Endodermal cell (in vitro differentiated cells): ENCODE measurements around the gene TMEM40. TPM values are rescaled to one million over a fixed set of nuclear protein-coding genes. Genes with fewer than 3 reads are reported as not detected.

ENCODE experiments used
- DNase-seq: peaks from one replicate; pipeline ENCODE4 v3.0.0-alpha.2; 2017
- H3K27ac ChIP-seq: 2 replicates; pipeline ENCODE4 v1.5.1; 2013; ENCODE audit warnings: mild to moderate bottlenecking, low read depth, low read length, moderate library complexity
- H3K27me3 ChIP-seq: 2 replicates; pipeline ENCODE4 v1.6.1; 2013; ENCODE audit warnings: mild to moderate bottlenecking, low read length, moderate library complexity; ENCODE audit not compliant: insufficient read depth, control insufficient read depth, poor library complexity, severe bottlenecking
- H3K36me3 ChIP-seq: 2 replicates; pipeline ENCODE4 v1.7.0; 2013; ENCODE audit warnings: mild to moderate bottlenecking, low read length, moderate library complexity; ENCODE audit not compliant: control insufficient read depth, insufficient read depth
- H3K4me1 ChIP-seq: one replicate; pipeline ENCODE4 v1.7.0; 2013; ENCODE audit warnings: low read length; ENCODE audit not compliant: control insufficient read depth, insufficient read depth
- H3K4me3 ChIP-seq: 2 replicates; pipeline ENCODE4 v1.5.1; 2013; ENCODE audit warnings: mild to moderate bottlenecking, low read length, moderate library complexity
- H3K9ac ChIP-seq: 2 replicates; pipeline ENCODE4 v1.6.1; 2013; ENCODE audit warnings: mild to moderate bottlenecking, low read length, moderate library complexity; ENCODE audit not compliant: poor library complexity, severe bottlenecking; ENCODE audit errors: extremely low read depth
- H3K9me3 ChIP-seq: 2 replicates; pipeline ENCODE4 v1.6.1; 2013; ENCODE audit warnings: mild to moderate bottlenecking, low read length, moderate library complexity; ENCODE audit not compliant: control insufficient read depth
- H3K27ac Mint-ChIP-seq: 2 replicates; pipeline ENCODE4 v1.8.0; 2020; ENCODE audit warnings: mixed read lengths
- H3K27me3 Mint-ChIP-seq: 2 replicates; pipeline ENCODE4 v1.8.0; 2021; ENCODE audit warnings: mild to moderate bottlenecking, mixed read lengths; ENCODE audit not compliant: insufficient read depth
- H3K36me3 Mint-ChIP-seq: 2 replicates; pipeline ENCODE4 v1.8.0; 2020; ENCODE audit warnings: low read depth, mixed read lengths
- H3K4me1 Mint-ChIP-seq: 2 replicates; pipeline ENCODE4 v1.8.0; 2020; ENCODE audit warnings: mixed read lengths
- H3K4me3 Mint-ChIP-seq: 2 replicates; pipeline ENCODE4 v1.8.0; 2020; ENCODE audit warnings: mild to moderate bottlenecking, moderate library complexity, mixed read lengths
- H3K9me3 Mint-ChIP-seq: 2 replicates; pipeline ENCODE4 v1.8.0; 2020; ENCODE audit warnings: mild to moderate bottlenecking, mixed read lengths
- CTCF ChIP-seq: fragments of 200-600 bp; sonication (generic); conservative IDR thresholded peaks from 2 replicates; pipeline ENCODE4 v1.5.0; 2021; ENCODE audit warnings: antibody characterized with exemption, mild to moderate bottlenecking
- WGBS, 2 experiments: methylation state at CpG; one replicate each; pipeline versions ENCODE4 v1.1.5 to v1.1.7; 2013; ENCODE audit warnings: missing lambda C conversion rate in 2 of 2, mixed read lengths in 1 of 2; ENCODE audit not compliant: insufficient coverage in 1 of 2, insufficient read length in 1 of 2; 5-methylcytosine and 5-hydroxymethylcytosine counted together
- total RNA-seq, 2 donors: library from RNA; stranded (reverse); fragmentation: NEBNext Ultra II Directional in 1 of 2; extraction: Animal tissue kit (Norgen Biotek cat#: 25700) in 1 of 2; gene quantifications; 2 replicates in 1 of 2; 3 replicates in 1 of 2; pipeline ENCODE4 v1.2.1, GENCODE V29; 2021

The TMEM40 gene
- total RNA-seq, 2 donors from 2014 or later = not detected

- no peak overlapping the region for H3K27ac ChIP-seq
- no peak for TF ChIP-seq CTCF
- H3K9me3 ChIP-seq = no peaks in the 10 kb centered on the region
- H3K36me3 ChIP-seq = no peaks in the 10 kb centered on the region
- Mint-ChIP-seq H3K27me3 (peaks cover 15% of the 10 kb centered on the region), H3K27ac (no peak overlapping the region), H3K4me1 (peaks cover 16% of the 10 kb centered on the region), H3K36me3 (no peaks in the 10 kb centered on the region), H3K4me3 (no peak overlapping the region), H3K9me3 (no peaks in the 10 kb centered on the region)
- H3K4me3 ChIP-seq = no peak overlapping the region
- DNase-seq = no peak
- H3K9ac ChIP-seq = no peak overlapping the region
- H3K4me1 ChIP-seq = peaks cover 9% of the 10 kb centered on the region
- peaks cover 22% of the 10 kb centered on the region for H3K27me3 ChIP-seq
- WGBS, 2 experiments = 69 to 77% methylated on average over 5 to 8 of the region's 8 CpGs
Observed at GRCh38 chr3:12759693-12760565, 870 bp upstream of the TMEM40 start.

- H3K4me3 ChIP-seq = no peak overlapping the region
- peak; percentile 64 for DNase-seq
- H3K4me1 ChIP-seq = peaks cover 9% of the 10 kb centered on the region
- H3K36me3 ChIP-seq = no peaks in the 10 kb centered on the region
- H3K27ac Mint-ChIP-seq = peak overlapping the region; percentile 33
- H3K9ac ChIP-seq = no peak overlapping the region
- H3K27ac ChIP-seq = no peak overlapping the region
- H3K9me3 ChIP-seq = no peaks in the 10 kb centered on the region
- peak; percentile 10 for TF ChIP-seq CTCF
- H3K27me3 Mint-ChIP-seq = peaks cover 24% of the 10 kb centered on the region
- H3K36me3 Mint-ChIP-seq = no peaks in the 10 kb centered on the region
- H3K4me3 Mint-ChIP-seq = no peak overlapping the region
- WGBS, 2 experiments = 73 to 75% methylated on average over 4 to 5 of the region's 5 CpGs
- H3K9me3 Mint-ChIP-seq = no peaks in the 10 kb centered on the region
- H3K27me3 ChIP-seq = peaks cover 32% of the 10 kb centered on the region
- peaks cover 16% of the 10 kb centered on the region for H3K4me1 Mint-ChIP-seq
Observed at GRCh38 chr3:12758025-12758781, 856 bp downstream of the TMEM40 start.

- peaks cover 32% of the 10 kb centered on the region for H3K27me3 ChIP-seq
- DNase-seq = no peak
- no peak overlapping the region for H3K9ac ChIP-seq
- no peak for TF ChIP-seq CTCF
- Mint-ChIP-seq H3K27me3 (peaks cover 30% of the 10 kb centered on the region), H3K4me3 (no peak overlapping the region), H3K9me3 (no peaks in the 10 kb centered on the region), H3K4me1 (peaks cover 16% of the 10 kb centered on the region), H3K27ac (no peak overlapping the region), H3K36me3 (no peaks in the 10 kb centered on the region)
- no peaks in the 10 kb centered on the region for H3K36me3 ChIP-seq
- 94% methylated on average over 3 of the region's 3 CpGs; no CpG with 5 or more reads in 1 of the 2 experiments for WGBS, 2 experiments
- no peak overlapping the region for H3K4me3 ChIP-seq
- H3K9me3 ChIP-seq = no peaks in the 10 kb centered on the region
- H3K4me1 ChIP-seq = peaks cover 9% of the 10 kb centered on the region
- no peak overlapping the region for H3K27ac ChIP-seq
Observed at GRCh38 chr3:12756635-12757034, 2.4 kb downstream of the TMEM40 start.
